HepG2 (cell line): ENCODE data around the gene RPL39. TPM values are rescaled to one million over a fixed set of nuclear protein-coding genes. Genes with fewer than 3 reads are reported as not detected.

Experiments
- ATM ChIP-seq: fragments of 450-650 bp; IDR thresholded peaks from 2 replicates; pipeline ENCODE4 v1.7.1; 2017; ENCODE audit warnings: mild to moderate bottlenecking, borderline replicate concordance
- CBX5 ChIP-seq: sonication (generic); formaldehyde crosslinking; IDR thresholded peaks from 2 replicates; pipeline ENCODE4 v1.4.0; 2020; ENCODE audit warnings: missing genetic modification reagents, borderline replicate concordance
- HNRNPK ChIP-seq: fragments of 200-400 bp; formaldehyde crosslinking; IDR thresholded peaks from 2 replicates; pipeline ENCODE4 v1.6.1; 2018; ENCODE audit warnings: low read length, low read depth, moderate library complexity, mild to moderate bottlenecking; ENCODE audit not compliant: poor library complexity, severe bottlenecking
- JUND ChIP-seq: sonication (generic); formaldehyde crosslinking; IDR thresholded peaks from 2 replicates; pipeline ENCODE4 v1.8.0; 2022; ENCODE audit warnings: mild to moderate bottlenecking, missing genetic modification reagents
- KLF16 ChIP-seq, 2 experiments: sonication (generic) in 1 of 2; formaldehyde crosslinking in 1 of 2; IDR thresholded peaks; 2 replicates each; pipeline versions ENCODE4 v1.6.1 to v1.8.0; 2016 to 2023; ENCODE audit warnings: missing genetic modification reagents in 2 of 2, missing compliant biosample characterization in 1 of 2
- MED13 ChIP-seq: sonication (generic); formaldehyde crosslinking; IDR thresholded peaks from 2 replicates; pipeline ENCODE4 v1.5.0; 2020; ENCODE audit warnings: missing genetic modification reagents
- MIER2 ChIP-seq: IDR thresholded peaks from 2 replicates; pipeline ENCODE4 v1.6.1; 2016; ENCODE audit warnings: missing biosample characterization, missing genetic modification reagents
- PAF1 ChIP-seq: IDR thresholded peaks from 2 replicates; pipeline ENCODE4 v1.6.1; 2016; ENCODE audit warnings: missing genetic modification reagents, missing compliant biosample characterization
- RBM39 ChIP-seq: fragments of 200-400 bp; formaldehyde crosslinking; IDR thresholded peaks from one replicate; pipeline ENCODE4 v1.6.1; 2018; ENCODE audit warnings: antibody characterized with exemption, mild to moderate bottlenecking, low read depth, low read length; ENCODE audit not compliant: poor library complexity, severe bottlenecking
- SUZ12 ChIP-seq: fragments of 150-350 bp; IDR thresholded peaks from 2 replicates; pipeline ENCODE4 v1.6.1; 2014; ENCODE audit warnings: low read depth, low read length
- TGIF2 ChIP-seq: IDR thresholded peaks from 2 replicates; pipeline ENCODE4 v1.6.1; 2016; ENCODE audit warnings: control low read depth, missing compliant biosample characterization
- TOE1 ChIP-seq: sonication (generic); formaldehyde crosslinking; IDR thresholded peaks from 2 replicates; pipeline ENCODE4 v1.4.0; 2020; ENCODE audit warnings: mild to moderate bottlenecking, missing genetic modification reagents
- TRIM24 ChIP-seq: sonication (generic); formaldehyde crosslinking; IDR thresholded peaks from 2 replicates; pipeline ENCODE4 v1.8.0; 2022; ENCODE audit warnings: mild to moderate bottlenecking, missing genetic modification reagents
- ZMYM3 ChIP-seq: sonication (generic); formaldehyde crosslinking; IDR thresholded peaks from 2 replicates; pipeline ENCODE4 v1.5.1; 2020; ENCODE audit warnings: mild to moderate bottlenecking, missing genetic modification reagents
- ZNF121 ChIP-seq: sonication (generic); formaldehyde crosslinking; IDR thresholded peaks from 2 replicates; pipeline ENCODE4 v1.5.0; 2020; ENCODE audit warnings: mild to moderate bottlenecking, missing genetic modification reagents
- ZNF263 ChIP-seq: sonication (generic); formaldehyde crosslinking; IDR thresholded peaks from 2 replicates; pipeline ENCODE4 v1.4.0; 2020; ENCODE audit warnings: missing genetic modification reagents
- ZNF484 ChIP-seq: sonication (generic); formaldehyde crosslinking; IDR thresholded peaks from 2 replicates; pipeline ENCODE4 v1.5.1; 2020; ENCODE audit warnings: mild to moderate bottlenecking, low read depth, missing genetic modification reagents, borderline replicate concordance
- ZNF768 ChIP-seq: sonication (generic); formaldehyde crosslinking; IDR thresholded peaks from 2 replicates; pipeline ENCODE4 v1.4.0; 2020; ENCODE audit warnings: missing genetic modification reagents
- polyA plus RNA-seq, 8 experiments: library from polyadenylated mRNA; depleted of rRNA in 3 of 8; stranded (reverse) in 7 of 8; unstranded in 1 of 8; fragments of >200 nt; fragmentation: Illumina TruSeq in 4 of 8; extraction: Trizol in 4 of 8; gene quantifications; 2 replicates each; pipeline versions ENCODE4 v1.2.1 to v1.2.3, GENCODE V29; 2011 to 2016; ENCODE audit warnings: low read depth in 4 of 8, missing spikeins in 1 of 8, mixed read lengths in 1 of 8; ENCODE audit not compliant: insufficient read depth in 1 of 8
- total RNA-seq, 5 experiments: library from RNA; depleted of rRNA; stranded (reverse); fragments of >200 nt; fragmentation: Illumina TruSeq; extraction: Trizol; gene quantifications; 2 replicates each; pipeline ENCODE4 v1.2.3, GENCODE V29; 2016; ENCODE audit warnings: low read depth in 1 of 5
- TF ChIP-seq, protein P1 (sequence below): sonication (generic); formaldehyde crosslinking; IDR thresholded peaks from 2 replicates; pipeline ENCODE4 v1.9.0; 2022; ENCODE audit warnings: low read depth, missing genetic modification reagents
- TF ChIP-seq, protein P2 (sequence below): IDR thresholded peaks from 2 replicates; pipeline ENCODE4 v1.6.1; 2016; ENCODE audit warnings: missing biosample characterization, missing genetic modification reagents, low read depth
- TF ChIP-seq, protein P3 (sequence below): sonication (generic); formaldehyde crosslinking; IDR thresholded peaks from 2 replicates; pipeline ENCODE4 v1.4.0; 2020; ENCODE audit warnings: mild to moderate bottlenecking, missing genetic modification reagents
- TF ChIP-seq, protein P4 (sequence below): sonication (generic); formaldehyde crosslinking; IDR thresholded peaks from 2 replicates; pipeline ENCODE4 v1.9.0; 2021; ENCODE audit warnings: missing genetic modification reagents, mild to moderate bottlenecking, borderline replicate concordance
- TF ChIP-seq, protein P5 (sequence below): sonication (generic); formaldehyde crosslinking; IDR thresholded peaks from 2 replicates; pipeline ENCODE4 v1.4.0; 2020; ENCODE audit warnings: mild to moderate bottlenecking, missing genetic modification reagents

The RPL39 gene
- total and polyA plus RNA-seq, 2 of the 13 experiments (the other 11 are each of a cell fraction or from before 2014, with no cell fraction given): 2,312 to 3,547 TPM

DNA sequence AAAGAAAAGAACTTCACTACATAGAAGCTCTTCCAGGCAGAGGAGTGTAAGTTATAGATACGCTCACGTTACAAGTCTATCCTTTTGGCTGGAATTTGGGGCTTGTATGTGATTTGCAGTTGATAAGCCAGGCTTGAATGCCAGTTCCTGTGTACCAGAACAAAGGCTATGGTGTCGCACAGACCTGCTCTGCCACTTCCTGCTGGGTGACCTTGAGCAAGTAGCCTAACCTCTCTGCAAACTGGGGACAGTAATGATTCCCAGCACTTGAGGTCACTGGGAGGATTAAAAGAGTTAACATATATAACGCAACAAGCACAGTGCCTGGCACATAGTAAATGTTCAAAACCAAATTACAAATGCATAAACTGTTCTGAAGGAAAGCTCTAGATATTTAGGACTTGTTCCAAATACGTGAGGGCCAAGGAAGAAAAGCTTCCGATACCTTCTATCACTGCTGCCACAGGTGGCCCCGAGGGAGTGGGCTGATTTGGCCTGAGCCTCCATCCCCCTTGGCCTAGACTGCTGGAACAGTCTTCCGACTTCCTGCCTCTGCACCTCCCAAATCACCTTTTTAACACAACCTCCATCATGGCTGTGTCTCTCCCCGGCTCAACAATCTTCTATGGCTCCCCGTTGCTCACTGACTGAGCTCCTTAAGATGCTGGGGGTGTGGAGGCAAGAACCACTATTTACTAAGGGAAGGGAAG is 34.3 kb downstream of the RPL39 start (continued):
- TF ChIP-seq, protein P1, sequence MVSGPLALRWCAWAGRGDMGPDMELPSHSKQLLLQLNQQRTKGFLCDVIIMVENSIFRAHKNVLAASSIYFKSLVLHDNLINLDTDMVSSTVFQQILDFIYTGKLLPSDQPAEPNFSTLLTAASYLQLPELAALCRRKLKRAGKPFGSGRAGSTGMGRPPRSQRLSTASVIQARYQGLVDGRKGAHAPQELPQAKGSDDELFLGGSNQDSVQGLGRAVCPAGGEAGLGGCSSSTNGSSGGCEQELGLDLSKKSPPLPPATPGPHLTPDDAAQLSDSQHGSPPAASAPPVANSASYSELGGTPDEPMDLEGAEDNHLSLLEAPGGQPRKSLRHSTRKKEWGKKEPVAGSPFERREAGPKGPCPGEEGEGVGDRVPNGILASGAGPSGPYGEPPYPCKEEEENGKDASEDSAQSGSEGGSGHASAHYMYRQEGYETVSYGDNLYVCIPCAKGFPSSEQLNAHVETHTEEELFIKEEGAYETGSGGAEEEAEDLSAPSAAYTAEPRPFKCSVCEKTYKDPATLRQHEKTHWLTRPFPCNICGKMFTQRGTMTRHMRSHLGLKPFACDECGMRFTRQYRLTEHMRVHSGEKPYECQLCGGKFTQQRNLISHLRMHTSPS (CRISPR knock-in tag): 0 out of 2 replicates have a peak, but pooled peaks have one; percentile 19
- TF ChIP-seq TOE1 (CRISPR knock-in tag) (no peak), JUND (CRISPR knock-in tag) (no peak), ATM (no peak), ZNF768 (CRISPR knock-in tag) (peak; percentile 82; the same call in 1 of the 2 replicates), MIER2 (no peak), ZNF263 (no peak), SUZ12 (no peak), ZNF121 (peak; percentile 81), CBX5 (CRISPR knock-in tag) (no peak), MED13 (CRISPR knock-in tag) (no peak), TRIM24 (CRISPR knock-in tag) (no peak), TGIF2 (CRISPR knock-in tag) (no peak), HNRNPK (no peak), ZNF484 (CRISPR knock-in tag) (no peak), ZMYM3 (0 out of 2 replicates have a peak, but pooled peaks have one; percentile 51), RBM39 (no peak), KLF16 (CRISPR knock-in tag; IDR thresholded peaks at IDR 0.05) (no peak), PAF1 (CRISPR knock-in tag) (no peak)
- TF ChIP-seq, protein P2, sequence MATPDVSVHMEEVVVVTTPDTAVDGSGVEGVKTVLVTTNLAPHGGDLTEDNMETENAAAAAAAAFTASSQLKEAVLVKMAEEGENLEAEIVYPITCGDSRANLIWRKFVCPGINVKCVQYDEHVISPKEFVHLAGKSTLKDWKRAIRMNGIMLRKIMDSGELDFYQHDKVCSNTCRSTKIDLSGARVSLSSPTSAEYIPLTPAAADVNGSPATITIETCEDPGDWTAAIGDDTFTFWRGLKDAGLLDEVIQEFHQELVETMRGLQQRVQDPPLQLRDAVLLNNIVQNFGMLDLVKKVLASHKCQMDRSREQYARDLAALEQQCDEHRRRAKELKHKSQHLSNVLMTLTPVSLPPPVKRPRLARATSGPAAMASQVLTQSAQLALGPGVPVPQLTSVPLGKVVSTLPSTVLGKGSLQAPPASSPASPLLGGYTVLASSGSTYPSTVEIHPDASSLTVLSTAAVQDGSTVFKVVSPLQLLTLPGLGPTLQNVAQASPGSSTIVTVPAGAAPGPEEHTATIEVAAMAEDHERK (CRISPR knock-in tag): no peak
- TF ChIP-seq, protein P3, sequence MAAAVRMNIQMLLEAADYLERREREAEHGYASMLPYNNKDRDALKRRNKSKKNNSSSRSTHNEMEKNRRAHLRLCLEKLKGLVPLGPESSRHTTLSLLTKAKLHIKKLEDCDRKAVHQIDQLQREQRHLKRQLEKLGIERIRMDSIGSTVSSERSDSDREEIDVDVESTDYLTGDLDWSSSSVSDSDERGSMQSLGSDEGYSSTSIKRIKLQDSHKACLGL (CRISPR knock-in tag): no peak
- TF ChIP-seq, protein P4, sequence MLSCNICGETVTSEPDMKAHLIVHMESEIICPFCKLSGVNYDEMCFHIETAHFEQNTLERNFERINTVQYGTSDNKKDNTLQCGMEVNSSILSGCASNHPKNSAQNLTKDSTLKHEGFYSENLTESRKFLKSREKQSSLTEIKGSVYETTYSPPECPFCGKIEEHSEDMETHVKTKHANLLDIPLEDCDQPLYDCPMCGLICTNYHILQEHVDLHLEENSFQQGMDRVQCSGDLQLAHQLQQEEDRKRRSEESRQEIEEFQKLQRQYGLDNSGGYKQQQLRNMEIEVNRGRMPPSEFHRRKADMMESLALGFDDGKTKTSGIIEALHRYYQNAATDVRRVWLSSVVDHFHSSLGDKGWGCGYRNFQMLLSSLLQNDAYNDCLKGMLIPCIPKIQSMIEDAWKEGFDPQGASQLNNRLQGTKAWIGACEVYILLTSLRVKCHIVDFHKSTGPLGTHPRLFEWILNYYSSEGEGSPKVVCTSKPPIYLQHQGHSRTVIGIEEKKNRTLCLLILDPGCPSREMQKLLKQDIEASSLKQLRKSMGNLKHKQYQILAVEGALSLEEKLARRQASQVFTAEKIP (CRISPR knock-in tag): no peak
- TF ChIP-seq, protein P5, sequence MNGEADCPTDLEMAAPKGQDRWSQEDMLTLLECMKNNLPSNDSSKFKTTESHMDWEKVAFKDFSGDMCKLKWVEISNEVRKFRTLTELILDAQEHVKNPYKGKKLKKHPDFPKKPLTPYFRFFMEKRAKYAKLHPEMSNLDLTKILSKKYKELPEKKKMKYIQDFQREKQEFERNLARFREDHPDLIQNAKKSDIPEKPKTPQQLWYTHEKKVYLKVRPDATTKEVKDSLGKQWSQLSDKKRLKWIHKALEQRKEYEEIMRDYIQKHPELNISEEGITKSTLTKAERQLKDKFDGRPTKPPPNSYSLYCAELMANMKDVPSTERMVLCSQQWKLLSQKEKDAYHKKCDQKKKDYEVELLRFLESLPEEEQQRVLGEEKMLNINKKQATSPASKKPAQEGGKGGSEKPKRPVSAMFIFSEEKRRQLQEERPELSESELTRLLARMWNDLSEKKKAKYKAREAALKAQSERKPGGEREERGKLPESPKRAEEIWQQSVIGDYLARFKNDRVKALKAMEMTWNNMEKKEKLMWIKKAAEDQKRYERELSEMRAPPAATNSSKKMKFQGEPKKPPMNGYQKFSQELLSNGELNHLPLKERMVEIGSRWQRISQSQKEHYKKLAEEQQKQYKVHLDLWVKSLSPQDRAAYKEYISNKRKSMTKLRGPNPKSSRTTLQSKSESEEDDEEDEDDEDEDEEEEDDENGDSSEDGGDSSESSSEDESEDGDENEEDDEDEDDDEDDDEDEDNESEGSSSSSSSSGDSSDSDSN (CRISPR knock-in tag): no peak
